ENCODE measurements around the gene HSPG2.

The HSPG2 gene

DNA sequence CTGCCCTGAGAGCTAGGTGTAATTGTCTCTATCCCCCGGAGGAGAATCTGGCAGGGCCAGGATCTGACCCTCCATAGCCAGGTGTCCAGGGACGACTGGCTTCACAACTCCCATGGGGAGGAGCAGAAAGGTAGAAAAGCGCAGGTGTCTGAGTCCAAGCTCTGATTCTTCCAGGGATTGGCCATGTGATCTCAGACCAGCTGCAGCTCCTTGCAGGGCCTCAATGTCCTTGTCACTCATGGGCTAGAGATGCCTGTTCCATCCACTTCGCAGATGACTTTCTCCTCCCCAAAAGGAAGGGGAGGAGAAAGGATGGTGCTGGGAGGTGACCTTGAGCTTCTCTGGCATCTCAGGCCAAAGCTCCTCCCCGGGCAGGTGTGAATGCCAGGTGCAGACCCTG, 22.7 kb downstream of the HSPG2 start:
- TF ChIP-seq CREB1 (IDR thresholded peaks at IDR 0.05; ENCODE audit: low read depth) = no peak
- TF ChIP-seq EP300 (IDR thresholded peaks at IDR 0.05; ENCODE audit: borderline replicate concordance) = 0 out of 2 replicates have a peak, but pooled peaks have one; percentile 3

DNA sequence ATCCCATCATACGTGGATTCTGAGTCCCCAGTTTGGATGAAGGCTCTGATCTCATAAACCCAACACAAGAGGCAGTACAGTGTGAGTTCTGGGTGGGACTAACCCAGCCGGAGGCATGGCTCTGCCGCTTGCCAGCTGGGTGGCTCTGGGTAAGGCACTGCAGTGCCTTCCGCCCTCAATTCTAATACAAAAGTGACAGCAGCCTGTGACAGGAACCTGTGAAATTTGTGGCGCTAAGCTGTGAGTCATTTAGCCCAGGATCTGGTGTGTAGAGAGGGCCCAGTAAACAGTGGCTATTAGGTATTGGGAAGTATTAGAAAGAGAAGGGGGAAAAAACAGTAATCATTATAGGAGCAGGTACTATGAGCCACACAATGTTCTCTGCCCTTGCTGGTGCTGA, 23.3 kb downstream of the HSPG2 start:
- TF ChIP-seq TCF12 (IDR thresholded peaks at IDR 0.05; ENCODE audit: low read depth) = no peak
- TF ChIP-seq YY1 (IDR thresholded peaks at IDR 0.05; ENCODE audit: low read depth) = no peak
- no peak for TF ChIP-seq ZBTB7A (IDR thresholded peaks at IDR 0.05; ENCODE audit: low read depth)
- no peak for TF ChIP-seq CREB1 (IDR thresholded peaks at IDR 0.05; ENCODE audit: low read depth)
- TF ChIP-seq, protein P1, sequence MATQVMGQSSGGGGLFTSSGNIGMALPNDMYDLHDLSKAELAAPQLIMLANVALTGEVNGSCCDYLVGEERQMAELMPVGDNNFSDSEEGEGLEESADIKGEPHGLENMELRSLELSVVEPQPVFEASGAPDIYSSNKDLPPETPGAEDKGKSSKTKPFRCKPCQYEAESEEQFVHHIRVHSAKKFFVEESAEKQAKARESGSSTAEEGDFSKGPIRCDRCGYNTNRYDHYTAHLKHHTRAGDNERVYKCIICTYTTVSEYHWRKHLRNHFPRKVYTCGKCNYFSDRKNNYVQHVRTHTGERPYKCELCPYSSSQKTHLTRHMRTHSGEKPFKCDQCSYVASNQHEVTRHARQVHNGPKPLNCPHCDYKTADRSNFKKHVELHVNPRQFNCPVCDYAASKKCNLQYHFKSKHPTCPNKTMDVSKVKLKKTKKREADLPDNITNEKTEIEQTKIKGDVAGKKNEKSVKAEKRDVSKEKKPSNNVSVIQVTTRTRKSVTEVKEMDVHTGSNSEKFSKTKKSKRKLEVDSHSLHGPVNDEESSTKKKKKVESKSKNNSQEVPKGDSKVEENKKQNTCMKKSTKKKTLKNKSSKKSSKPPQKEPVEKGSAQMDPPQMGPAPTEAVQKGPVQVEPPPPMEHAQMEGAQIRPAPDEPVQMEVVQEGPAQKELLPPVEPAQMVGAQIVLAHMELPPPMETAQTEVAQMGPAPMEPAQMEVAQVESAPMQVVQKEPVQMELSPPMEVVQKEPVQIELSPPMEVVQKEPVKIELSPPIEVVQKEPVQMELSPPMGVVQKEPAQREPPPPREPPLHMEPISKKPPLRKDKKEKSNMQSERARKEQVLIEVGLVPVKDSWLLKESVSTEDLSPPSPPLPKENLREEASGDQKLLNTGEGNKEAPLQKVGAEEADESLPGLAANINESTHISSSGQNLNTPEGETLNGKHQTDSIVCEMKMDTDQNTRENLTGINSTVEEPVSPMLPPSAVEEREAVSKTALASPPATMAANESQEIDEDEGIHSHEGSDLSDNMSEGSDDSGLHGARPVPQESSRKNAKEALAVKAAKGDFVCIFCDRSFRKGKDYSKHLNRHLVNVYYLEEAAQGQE (IDR thresholded peaks at IDR 0.05; ENCODE audit: low read depth) = no peak
- TF ChIP-seq RAD21 (IDR thresholded peaks at IDR 0.05; ENCODE audit: low read depth) = no peak
- TF ChIP-seq, protein P2, sequence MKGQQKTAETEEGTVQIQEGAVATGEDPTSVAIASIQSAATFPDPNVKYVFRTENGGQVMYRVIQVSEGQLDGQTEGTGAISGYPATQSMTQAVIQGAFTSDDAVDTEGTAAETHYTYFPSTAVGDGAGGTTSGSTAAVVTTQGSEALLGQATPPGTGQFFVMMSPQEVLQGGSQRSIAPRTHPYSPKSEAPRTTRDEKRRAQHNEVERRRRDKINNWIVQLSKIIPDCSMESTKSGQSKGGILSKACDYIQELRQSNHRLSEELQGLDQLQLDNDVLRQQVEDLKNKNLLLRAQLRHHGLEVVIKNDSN (IDR thresholded peaks at IDR 0.05) = no peak
- TF ChIP-seq EP300 (IDR thresholded peaks at IDR 0.05; ENCODE audit: borderline replicate concordance) = no peak
- TF ChIP-seq, protein P3, sequence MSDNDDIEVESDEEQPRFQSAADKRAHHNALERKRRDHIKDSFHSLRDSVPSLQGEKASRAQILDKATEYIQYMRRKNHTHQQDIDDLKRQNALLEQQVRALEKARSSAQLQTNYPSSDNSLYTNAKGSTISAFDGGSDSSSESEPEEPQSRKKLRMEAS (IDR thresholded peaks at IDR 0.05) = no peak
- TF ChIP-seq CEBPB (IDR thresholded peaks at IDR 0.05) = no peak
- no peak for TF ChIP-seq TEAD4 (IDR thresholded peaks at IDR 0.05)
- no peak for TF ChIP-seq TAF1 (IDR thresholded peaks at IDR 0.05; ENCODE audit: low read depth)
- TF ChIP-seq FOXM1 (IDR thresholded peaks at IDR 0.05; ENCODE audit: borderline replicate concordance, low read depth) = no peak
- no peak for TF ChIP-seq EGR1 (IDR thresholded peaks at IDR 0.05)
- no peak for TF ChIP-seq NFIC (IDR thresholded peaks at IDR 0.05)

DNA sequence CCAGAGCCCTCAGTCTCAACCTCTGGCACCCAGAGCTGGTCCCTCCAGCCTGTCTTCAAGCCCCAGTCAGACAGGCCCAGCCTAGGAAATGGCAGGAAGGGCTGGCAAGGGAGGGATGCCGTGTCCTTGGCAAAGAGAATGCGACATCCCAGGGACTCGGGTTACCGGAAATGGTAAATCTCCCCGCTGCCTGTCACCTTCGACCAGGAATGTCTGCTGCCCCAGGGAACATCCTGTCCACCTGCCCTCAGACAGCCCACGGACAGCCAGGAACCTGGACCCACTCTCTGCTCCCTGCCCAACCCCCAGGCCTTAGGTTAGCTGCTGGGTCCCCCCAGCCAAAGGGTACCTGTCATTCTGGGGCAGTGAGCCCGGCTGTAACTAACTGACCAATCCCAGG, 23.9 kb downstream of the HSPG2 start:
- TF ChIP-seq EP300 (IDR thresholded peaks at IDR 0.05; ENCODE audit: borderline replicate concordance) (peak; percentile 49; the same call in 1 of the 2 replicates), TEAD4 (IDR thresholded peaks at IDR 0.05) (no peak)

DNA sequence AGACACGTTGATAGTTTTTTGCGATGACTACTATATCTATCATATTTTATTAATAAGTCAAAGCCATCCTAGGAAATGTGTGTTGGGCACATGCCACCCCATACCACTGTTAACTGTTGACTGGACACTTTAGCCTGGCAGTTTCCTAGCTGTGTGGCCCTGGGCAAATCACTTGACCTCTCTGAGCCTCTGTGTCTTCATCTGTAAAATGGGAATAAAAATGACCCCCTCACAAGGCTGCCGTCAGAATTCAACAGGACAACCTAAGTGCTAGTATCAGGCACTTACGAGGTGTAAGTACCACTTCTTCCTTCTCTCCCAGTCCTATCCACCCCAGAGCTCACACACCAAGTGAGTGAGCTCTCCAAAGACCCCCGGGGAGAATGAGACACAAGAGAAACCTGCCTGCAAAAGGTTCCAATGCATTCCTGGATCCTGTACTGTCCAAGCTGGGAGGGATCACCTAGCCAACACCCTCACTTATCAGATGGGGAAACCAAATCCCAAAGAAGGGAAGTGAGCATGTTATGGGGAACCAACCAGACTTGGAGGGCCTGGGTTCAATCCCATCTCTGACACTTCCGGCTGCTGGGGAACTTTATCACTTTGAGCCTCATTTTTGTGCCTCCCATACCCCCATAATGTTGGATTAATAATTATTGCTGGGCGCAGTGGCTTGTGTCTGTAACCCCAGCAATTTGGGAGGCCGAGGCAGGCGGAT, 24.9 kb downstream of the HSPG2 start:
- TF ChIP-seq CREB1 (IDR thresholded peaks at IDR 0.05; ENCODE audit: low read depth) (no peak), NFIC (IDR thresholded peaks at IDR 0.05) (no peak), RAD21 (IDR thresholded peaks at IDR 0.05; ENCODE audit: low read depth) (no peak), CEBPB (IDR thresholded peaks at IDR 0.05) (no peak), TCF12 (IDR thresholded peaks at IDR 0.05; ENCODE audit: low read depth) (no peak), YY1 (IDR thresholded peaks at IDR 0.05; ENCODE audit: low read depth) (no peak), TEAD4 (IDR thresholded peaks at IDR 0.05) (no peak), TAF1 (IDR thresholded peaks at IDR 0.05; ENCODE audit: low read depth) (no peak), ZBTB7A (IDR thresholded peaks at IDR 0.05; ENCODE audit: low read depth) (no peak), FOXM1 (IDR thresholded peaks at IDR 0.05; ENCODE audit: borderline replicate concordance, low read depth) (no peak), EP300 (IDR thresholded peaks at IDR 0.05; ENCODE audit: borderline replicate concordance) (no peak), EGR1 (IDR thresholded peaks at IDR 0.05) (no peak)
- TF ChIP-seq, protein P3 (IDR thresholded peaks at IDR 0.05) = no peak
- TF ChIP-seq, protein P2 (IDR thresholded peaks at IDR 0.05) = no peak
- TF ChIP-seq, protein P1 (IDR thresholded peaks at IDR 0.05; ENCODE audit: low read depth) = no peak

DNA sequence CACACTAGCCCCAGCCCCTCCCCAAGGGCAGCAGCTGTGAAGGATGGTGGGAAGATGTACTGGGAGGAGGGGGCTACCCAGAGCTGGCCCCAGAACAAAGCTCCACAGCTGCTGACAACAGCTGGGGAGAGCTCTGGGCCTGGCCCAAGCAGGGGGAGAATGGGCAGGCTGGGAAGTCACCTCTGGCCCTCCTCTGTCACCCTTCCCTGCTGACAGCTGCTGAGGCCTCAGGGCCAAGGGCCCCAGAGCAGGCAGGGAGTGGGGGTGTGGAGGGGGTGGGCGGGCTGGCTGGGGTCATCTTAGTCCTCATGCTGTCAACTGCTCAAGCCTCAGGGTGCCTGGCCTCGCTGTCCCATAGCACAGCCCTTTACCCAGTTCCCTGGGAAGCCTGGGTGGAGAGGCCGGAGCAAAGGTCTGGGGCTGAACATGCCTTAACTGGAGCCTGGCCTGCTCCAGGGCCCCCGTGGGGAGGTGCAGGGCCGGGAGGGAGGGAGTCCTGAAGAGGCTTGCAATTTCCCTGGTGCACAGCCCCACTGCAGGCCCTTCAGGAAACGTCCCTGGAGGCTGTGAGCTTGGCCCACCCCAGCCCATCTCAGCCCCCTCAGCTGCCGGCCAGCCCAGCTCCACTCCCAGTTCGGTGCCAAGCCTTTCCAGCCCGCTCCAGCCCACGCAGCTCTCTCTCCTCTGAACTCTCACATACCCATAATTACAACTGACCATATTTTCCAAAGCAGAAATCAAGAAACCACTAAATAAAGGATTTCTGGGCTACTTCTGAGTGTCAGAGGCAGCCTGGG, 25.7 kb downstream of the HSPG2 start:
- no peak for TF ChIP-seq TAF1 (IDR thresholded peaks at IDR 0.05; ENCODE audit: low read depth)
- no peak for TF ChIP-seq NFIC (IDR thresholded peaks at IDR 0.05)
